Cerebellar nuclear complex (tissue), 1 donor: ENCODE measurements around the gene GNB2.

Experiments
- DNase-seq, 2 experiments: peaks; one replicate each; lab custom pipeline; 2025; lab: John Stamatoyannopoulos, UW

GNB2 gene

DNA sequence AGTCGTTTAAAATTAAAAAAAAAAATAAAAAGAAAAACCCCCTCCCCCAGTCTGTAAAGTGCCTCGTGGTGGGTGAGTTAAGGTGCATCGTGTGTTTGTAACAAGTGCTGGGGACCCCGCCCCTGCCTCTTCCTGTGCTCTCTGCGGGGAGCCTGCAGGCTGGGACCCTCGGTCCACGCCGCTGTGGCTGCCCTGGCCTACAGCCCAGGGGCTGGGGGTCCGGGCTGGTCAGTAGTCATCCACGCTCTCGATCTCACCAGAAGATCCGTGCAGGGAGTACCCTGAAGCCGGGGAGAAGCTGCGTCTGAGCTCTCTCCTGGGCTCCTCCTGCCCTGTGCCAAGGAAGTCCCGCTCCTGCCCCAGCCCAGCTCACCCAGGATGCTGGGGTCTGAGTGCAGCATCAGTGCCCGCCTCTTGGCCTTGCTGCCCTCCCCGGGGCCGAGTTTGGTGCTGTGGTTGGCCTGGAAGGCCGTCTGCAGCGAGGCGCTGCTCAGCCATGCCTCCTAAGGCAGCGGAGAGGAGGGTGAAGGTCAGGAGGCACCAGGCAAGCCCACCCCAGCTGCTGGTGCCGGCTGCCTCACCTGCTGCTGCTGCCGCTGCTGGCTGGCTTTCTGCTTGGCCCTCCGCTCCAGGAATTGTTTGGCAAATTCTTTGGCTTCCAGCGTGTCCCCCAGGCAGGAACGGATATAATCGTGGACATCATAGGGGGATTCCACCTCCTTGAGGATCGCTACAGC, 8.1 kb downstream of the GNB2 start:
- no peak for DNase-seq

DNA sequence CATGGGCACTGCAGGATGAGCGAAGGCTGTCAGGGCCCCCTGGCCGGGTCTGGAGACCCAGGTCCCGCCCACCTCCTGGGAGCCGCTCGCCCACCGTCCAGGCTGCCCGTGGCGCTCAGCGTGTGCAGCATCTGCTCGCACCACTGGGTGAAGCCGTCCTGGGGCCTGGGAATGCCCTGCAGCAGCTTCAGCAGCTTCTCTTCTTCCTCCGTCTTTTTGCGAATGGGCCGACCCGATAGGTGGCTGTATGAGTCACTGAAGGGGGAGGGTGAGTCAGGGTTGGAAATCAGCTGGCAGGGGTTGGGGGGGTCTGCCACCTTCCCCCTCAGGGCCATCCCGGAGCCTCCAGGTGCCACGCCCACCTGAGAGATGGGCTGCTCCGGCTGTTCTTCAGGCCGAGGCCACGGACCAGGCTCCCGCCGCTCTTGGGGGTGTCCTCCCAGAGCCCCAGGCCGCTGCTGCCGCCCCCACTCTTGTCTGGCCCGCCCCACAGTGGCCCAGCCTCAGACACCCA, 8.7 kb downstream of the GNB2 start:
- DNase-seq: no peak

DNA sequence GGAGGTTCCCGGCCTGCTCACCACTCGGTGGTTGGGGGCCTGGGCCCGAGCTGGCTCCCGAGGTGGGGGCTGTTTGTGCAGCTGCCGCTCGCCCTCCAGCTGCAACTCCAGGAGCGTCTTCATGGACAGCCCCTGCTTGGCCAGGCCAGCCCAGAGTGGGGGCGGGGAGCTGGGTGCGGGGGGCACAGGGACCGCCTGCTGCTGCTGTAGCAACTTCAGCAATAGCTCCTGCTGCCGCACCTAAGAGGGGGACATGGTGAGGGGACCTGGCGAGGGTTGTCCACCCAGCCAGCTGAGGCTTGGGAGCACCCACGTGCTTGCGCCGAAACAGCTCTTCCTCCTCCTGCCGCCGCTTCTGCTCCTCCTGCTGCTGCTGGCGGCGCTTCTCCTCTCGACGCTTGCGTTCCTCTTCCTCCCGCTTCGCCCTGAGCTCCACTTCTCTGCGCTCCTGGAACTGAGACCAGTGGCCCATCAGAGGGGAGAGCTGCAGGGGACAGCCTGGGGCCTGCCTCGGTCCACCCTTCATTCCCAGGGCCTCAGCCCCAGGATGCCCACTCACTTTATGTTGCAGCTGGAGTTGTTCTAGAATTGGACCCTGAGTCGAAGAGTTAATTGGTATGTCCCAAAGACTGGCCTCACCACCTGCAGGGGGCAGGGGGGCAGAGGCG, 9.6 kb downstream of the GNB2 start:
- no peak for DNase-seq

DNA sequence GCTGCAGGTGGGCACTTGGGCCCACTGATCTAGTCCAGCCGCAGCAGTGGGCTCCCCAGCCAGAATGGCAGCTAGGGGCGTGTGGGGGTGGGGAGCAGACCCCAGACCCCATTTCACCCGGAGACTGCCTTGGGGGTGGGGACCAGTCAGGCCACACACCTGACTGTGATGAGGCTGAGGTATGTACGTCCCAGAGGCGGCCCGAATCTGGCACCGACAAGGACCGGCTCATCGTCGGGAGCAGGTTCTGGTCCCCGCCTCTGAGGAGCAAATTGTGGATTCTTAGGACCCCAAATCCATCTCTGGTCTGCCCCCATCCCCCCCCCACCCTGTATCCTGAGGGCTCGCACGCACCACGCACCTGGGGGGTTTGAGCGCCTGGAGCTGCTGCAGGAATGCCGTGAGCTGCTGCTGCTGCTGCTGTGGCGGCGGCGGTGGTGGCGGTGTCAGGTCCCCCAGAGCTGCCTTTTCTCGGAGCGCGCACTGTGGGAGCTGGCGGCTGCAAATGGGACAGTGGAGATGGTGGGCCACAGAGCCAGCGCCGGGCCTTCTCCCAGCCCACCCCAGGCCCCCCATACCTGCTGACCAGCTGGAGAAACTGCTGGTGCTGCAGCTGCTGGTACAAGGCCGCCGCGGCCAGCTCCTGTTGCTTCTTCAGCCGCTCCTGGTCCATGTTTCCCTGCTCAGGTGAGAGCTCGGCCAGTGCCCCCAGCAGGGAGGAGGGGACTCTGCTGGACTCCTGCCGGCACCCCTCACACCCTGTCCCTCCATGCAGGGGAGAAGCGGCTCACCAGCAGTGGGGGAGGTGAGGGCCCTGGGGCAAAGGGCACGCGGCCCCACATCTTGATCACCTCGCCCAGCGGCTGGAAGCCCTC, 10.4 kb downstream of the GNB2 start:
- no peak for DNase-seq

DNA sequence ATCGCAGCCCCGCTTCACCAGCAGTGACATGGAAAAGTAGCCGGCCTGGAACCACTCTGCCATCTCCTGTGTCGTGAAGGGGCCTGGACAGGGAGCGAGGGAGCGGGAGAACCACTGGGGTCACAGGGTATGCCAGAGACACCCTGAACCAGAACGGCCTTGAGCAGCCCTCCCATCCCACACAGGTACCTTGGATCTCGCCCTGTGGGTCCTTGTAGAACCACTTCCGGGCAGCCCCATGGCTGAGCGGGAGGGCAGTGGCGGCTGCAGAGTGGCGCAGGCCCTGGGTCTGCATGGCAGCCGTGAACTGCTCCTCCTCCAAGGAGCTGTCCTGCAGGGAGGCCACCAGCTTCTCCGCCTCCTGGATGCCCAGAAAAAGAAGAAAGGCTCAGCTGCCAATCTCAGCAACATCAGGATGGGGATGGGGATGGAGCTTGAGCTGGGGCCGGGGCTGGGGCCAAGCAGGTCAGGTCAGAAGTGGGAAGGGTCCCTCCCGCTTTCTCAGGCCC, 11.0 kb downstream of the GNB2 start:
- no peak for DNase-seq

DNA sequence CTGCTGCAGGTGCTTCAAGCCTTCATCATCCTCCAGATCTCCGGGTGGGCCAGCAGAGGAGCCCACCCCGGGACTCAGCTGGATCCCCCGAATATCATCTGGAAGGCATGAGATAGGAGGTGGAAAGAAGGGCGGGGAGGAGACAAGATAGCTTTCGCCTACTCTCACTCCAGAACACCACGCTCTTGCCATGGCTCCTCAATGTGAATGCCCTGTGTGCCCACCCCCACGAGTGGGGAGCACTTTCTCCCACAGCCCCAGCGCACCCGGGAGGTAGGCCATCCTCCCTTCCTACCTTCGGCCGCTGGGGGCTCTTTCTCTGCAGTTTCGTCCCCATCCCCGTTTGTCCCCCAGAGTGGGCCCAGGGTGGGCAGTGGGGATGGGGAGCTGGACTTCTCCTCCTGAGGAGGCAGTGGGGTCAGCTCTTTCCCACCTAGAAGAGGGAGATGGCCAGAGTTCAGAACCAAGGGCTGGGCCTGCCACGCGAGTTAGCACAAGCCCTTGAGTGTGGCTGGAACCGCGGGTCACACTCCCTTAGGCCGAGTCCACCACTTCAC, 11.6 kb downstream of the GNB2 start:
- DNase-seq: no peak

DNA sequence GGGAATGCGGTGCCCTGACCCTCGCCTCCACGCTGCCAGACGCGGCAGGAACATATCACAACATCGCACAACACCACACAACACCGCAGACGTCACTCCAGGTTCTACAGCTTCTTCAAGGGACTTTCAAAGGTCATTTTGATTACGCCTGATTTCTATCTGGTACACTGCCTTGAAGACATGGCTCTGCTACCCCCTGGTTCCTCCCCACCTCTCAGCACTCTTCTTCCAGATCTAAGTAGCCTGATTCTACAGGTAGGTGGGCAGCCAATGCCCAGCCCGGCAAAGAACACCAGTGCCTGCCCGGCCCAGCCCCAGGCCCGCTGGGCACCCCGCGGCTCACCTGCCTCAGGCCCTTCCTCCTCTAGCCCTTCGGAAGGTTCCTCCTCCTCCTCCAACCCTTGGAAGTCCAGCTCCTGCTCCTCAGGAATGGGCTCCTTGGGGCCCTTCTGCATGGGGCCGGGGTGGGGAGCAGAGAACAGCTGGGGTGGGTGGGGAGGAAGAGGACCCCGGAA, 12.1 kb downstream of the GNB2 start:
- no peak for DNase-seq

DNA sequence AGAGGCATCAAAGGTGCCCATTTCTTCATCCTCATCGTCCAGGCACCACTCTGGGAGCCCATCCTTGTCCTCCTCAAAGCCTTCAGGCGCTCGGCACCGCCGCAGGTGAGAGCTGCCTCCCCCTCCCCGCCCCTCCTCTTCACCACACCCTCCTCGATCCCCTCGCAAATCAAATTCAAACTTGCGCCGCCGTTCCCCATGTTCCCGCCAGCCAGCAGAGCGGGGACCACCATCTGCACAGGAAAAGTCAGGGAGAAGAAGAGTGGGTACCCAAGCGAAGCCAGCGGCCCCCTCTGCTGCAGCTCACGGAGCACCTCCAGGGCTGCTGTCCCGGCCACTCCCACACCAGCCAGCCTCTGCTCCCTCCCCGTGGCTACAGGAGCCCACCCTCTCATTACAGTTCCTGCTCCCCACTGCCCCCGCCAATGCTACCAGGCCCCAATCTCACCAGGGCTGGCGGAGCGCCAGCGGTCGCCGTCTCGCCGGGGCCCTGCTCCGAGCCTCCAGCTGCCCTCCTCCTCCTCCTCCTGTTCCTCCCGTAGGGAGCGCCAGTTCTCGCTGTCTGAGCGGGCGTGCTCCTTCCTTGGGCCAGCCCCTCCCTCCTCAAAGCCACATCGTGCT, 12.8 kb downstream of the GNB2 start:
- DNase-seq: no peak

DNA sequence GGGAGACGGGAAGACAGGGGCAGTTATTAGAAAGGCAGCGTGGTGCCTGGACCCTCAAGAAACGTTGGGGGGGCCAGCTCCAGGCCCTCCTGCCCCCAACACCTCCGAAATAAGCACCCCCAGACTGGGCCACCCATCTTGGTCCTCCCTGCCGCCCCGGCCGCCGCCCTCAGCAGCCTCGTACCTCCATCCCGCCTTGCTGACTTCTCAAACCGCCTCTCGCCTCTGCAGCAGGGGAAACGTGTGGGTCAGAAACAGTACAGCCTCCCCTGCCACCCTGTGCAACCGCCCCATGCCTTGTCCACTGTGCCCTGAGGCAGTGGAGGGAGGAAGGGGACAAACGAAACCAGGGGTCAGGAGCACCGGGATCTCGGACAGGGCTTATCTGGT, 13.3 kb downstream of the GNB2 start:
- DNase-seq: no peak

DNA sequence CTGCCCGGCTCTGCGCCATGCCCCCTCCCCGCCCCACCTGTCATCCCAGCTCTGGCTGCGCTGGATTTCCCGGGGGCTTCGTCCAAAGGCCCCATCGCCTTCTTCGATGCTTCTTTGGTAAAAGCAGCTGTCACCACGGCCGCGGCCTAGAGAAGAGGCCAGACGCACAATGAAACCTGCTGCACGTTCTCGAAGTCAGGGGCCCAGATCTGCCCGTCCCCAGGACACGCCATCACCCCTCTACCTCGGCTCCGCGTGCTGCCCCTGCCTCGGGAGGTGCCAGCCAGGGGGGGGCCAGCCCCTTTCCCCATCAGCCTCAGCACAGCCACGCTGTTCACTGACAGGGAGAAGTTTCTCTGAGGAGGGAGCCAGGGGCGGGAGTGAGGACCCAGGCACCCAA, 13.7 kb downstream of the GNB2 start:
- DNase-seq: no peak

DNA sequence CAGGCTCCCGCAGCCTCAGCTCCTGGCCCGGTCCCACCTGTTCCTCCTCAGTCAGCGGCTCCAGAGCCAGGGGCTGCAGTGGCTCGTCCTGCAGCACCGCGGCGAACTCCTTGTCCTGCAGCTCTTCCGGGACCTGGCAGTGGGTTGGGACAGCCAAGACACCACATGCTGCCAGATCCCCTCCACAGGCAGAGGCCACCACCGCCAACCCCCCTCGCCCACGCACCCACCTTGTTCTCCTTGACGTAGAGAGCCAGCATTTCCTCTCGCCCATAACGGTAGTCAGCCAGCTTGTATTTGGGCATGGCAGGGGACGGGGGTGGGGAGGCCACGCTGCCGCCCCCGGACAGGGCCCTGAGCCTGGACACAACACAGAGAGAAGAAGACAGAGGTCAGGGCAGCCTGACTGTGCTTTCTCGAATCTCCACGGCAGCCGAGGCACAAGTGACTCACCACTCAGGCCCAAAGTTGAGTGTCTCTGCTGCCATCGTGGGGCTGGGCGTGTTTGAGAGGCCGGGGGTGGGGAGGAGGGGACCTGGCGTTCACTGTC, 14.3 kb downstream of the GNB2 start:
- DNase-seq: no peak

DNA sequence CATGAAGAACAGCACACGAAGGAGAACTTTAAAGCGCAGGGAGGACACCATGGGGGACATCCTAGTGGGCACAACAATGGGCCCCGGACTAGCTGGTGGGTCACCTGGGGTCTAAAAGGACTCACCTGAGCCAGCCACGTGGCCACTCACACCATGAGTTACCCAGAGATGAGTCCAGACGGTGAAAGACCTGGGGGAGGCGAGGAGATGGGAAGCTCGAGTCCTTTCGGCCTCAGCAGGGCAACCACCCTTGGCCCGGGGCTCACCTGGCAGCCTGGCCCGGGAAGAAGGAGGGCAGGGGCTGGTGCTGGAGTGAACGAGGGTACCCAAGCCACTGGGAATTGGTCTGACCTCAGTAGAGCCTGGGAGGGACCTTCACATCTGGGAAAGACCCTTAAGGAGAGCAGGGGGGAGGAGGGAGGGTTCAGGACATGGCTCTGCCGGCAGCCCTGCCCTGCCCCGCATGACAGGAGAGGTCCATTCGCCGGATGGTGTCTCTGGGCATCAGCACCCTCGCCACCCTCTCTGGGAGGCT, 14.9 kb downstream of the GNB2 start:
- no peak for DNase-seq

DNA sequence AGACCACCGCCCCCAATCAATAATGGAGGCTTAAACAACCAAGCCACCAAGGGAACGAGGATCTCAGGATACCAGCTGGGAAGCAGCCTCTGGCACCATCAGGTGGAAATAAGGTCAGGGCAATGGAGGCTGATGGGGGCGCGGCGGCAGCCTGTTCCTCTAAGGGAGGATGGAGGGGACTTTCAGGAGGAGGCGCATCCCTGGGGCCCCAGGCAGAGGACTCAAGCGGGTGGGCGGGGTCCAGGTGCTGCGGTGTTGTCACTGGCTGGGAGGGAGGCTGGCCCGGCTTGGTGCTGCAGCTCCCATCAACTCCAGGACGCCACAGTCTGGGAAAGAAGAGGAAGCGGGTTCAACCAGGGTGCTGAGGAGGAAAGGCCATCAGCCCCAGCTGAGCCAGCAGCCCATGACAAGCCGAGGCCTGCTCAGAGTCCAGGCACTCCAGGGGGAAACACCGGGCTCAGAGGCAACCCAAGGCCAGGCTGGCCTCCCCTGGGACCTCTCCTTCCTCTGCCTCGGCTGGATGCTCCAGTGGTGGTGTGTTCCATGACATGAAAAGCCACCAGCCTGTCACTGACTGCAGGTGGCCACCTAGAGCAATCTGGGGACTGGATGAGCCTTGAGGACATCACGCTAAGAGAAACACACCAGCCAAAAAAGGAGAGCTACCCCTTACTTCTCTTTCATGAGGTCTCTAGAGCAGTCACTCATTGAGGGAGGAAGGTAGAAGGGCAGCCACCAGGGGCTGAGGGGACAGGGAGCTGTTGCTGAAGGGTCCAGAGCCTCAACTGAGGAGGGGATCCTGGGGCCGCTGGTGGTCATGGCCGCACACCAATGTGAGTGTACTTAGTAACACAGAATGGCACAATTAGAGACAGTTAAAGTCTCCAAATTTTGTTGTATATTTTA, 15.9 kb downstream of the GNB2 start:
- DNase-seq: no peak

DNA sequence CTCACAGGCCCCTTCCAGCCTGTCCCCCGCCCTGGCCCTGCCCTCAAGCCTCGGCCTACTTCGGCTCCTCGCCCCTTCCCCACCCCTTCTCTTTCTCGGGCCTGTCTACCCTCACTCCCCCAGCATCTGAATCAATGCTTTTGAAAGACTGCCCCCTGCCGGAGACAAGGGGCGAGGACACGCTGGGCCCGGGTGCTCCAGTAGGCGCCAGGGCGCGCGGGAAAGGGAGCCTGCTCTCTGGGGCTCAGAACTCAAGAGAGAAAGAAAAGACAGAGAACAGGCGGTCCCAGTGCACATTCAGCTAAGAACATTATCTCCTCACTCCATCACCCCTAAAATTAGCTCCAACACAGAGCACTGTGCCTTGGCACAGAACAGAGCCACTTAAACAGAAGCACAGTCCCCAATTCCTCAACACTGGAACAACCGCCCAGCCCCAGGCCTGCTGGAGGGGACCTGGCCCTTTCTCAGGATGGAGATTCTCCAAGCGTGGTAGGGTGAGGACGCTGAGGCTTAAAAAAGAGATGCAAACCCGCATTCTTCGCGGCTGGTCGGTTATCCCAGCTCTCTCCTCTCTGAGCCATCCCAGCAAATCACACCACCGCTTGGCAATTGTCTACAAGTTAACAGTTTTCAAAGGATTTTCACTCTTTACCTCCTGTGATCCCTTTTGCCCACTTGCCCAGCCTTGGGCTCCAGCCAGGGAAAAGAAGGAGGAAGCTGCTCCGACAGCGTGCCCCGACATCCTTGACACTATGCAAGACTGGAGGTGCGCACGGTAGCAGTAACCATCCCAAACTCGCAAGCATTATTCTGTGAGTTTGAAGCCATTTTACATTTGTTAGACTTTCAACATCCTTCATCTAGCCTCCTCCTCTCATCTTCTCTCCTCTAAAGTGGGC, 18.4 kb downstream of the GNB2 start:
- DNase-seq: peak in 1 of 2 experiments; percentile 44

DNA sequence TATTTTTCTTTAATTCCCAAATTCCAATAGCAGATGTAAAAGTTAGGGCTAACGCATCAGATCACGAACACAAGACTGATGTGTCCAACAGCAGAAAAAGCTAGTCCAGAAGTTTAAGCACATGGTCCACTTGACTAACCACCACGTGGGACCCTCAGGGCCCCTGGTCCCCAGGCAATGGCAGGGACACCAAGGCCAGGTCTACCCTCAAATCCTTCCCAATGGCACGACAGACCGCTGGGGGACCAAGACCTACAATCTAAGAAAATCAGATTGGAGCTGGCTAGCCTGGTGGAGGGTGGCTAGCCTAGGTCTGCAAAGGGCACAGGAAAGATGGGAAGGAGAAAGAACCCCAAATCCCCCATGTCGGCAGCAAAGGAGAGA, 19.0 kb downstream of the GNB2 start:
- DNase-seq: no peak

DNA sequence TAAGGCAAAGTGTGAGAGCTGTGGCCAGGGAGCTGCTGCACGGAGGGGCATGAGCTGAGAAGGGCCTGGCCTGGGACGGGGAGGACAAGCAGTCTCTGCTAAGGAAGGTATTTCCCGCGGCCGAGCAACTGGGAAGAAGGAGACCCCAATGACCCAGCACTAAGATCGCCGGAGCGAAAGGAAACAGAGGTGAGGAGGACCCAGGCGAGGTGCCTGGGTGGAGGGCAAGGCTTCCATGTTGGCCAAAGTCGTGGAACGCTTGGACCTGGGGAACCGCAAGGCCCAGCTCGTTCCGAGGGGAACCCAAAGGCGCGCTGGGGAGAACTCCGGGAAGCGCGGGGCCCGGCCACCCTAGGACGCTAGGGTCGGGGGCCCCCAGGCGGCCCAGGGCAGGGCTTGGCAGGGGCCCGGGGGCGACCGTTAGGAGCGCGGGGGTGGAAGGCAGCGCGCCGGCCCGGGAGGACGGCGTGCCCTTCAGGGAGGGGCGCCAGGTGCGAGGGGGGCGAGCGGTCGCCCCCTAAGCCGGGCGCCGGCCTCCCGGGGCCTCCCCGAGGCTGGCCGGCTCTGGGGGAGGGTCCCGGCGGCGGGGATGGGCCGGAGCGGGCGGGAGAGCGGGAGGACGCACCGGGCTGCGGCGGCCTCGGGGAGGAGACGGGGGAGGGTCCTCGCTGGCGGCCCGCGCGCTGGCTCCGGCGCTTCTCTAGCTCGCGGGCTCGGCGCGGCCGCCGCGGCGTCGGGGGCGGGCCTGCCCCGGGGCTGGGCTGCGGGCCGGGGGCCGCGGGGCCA, 20.0 kb downstream of the GNB2 start:
- DNase-seq: no peak

DNA sequence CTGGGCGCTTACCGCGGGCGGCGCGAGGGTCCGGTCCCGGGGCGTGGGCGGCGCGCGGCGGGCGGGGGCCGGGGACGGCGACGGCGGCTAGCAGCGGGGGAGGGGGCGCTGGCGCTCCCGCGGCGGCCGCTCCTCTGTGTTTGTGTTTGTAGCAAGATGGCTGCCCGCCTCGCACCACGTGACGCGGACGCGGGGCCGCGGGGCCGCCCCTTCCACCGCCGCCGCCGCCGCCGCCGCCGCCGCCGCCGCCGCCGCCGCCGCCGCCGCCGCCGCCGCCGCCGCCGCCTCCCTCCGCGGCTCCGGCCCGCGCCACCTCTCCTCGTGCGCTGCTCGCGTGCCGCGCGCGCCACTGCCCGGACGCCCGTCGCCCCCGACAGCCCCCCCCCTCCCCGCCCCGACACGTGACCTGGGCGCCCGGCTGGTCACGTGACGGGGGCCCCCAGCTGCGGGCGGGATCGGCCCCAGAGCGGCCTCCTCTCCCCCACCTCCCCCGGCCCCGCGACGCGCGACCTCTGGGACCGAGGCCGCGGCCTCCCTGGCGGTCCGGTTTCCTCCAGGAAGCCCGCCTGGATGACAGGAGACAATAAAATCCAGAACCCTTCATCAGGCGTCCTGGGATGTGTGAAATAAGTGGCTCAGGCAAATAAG, 20.7 kb downstream of the GNB2 start, which contains the start of gene GIGYF1:
Gene GIGYF1 (minus strand): TSS at position 153 of the 648 bp plus-strand sequence. CDS start 6,012 bp downstream, outside the sequence.
- no peak for DNase-seq
